ENCODE results near the gene DISP2.

Gene DISP2

GRCh38 chr15:40330368-40330836 lies 27.6 kb upstream of the DISP2 start:
- H3K27ac ChIP-seq (ENCODE audit: low read depth, low read length): peak overlapping the region; percentile 95
- no peaks in the 10 kb centered on the region for H3K9me3 ChIP-seq (ENCODE audit: low read length)
- H3K36me3 ChIP-seq (ENCODE audit: insufficient read depth, low read length): peaks cover 25% of the 10 kb centered on the region
- no peak overlapping the region for H3K4me3 ChIP-seq (ENCODE audit: low read depth in 1 of 2, low read length in 2 of 2)
- H3K27me3 ChIP-seq (ENCODE audit: control insufficient read depth in 1 of 2, insufficient read depth in 2 of 2, low read length in 2 of 2): no peaks in the 10 kb centered on the region
- H3K9ac ChIP-seq (ENCODE audit: low read length): peak overlapping the region; percentile 55
- H3K4me1 ChIP-seq (ENCODE audit: insufficient read depth, low read length): peaks cover 91% of the 10 kb centered on the region

- peak overlapping the region; percentile 55 for H3K9ac ChIP-seq (ENCODE audit: low read length)
- peaks cover 94% of the 10 kb centered on the region for H3K4me1 ChIP-seq (ENCODE audit: insufficient read depth, low read length)
- no peaks in the 10 kb centered on the region for H3K9me3 ChIP-seq (ENCODE audit: low read length)
- no peaks in the 10 kb centered on the region for H3K27me3 ChIP-seq (ENCODE audit: control insufficient read depth in 1 of 2, insufficient read depth in 2 of 2, low read length in 2 of 2)
- H3K36me3 ChIP-seq (ENCODE audit: insufficient read depth, low read length): peaks cover 31% of the 10 kb centered on the region
- H3K4me3 ChIP-seq (ENCODE audit: low read depth in 1 of 2, low read length in 2 of 2): no peak overlapping the region
- H3K27ac ChIP-seq (ENCODE audit: low read depth, low read length): peak overlapping the region; percentile 95
Observed at GRCh38 chr15:40331026-40331425, 27.0 kb upstream of the DISP2 start.

GRCh38 chr15:40331637-40332036 lies 26.4 kb upstream of the DISP2 start:
- peaks cover 33% of the 10 kb centered on the region for H3K36me3 ChIP-seq (ENCODE audit: insufficient read depth, low read length)
- H3K9ac ChIP-seq (ENCODE audit: low read length): no peak overlapping the region
- peak overlapping the region; percentile 95 for H3K27ac ChIP-seq (ENCODE audit: low read depth, low read length)
- H3K4me1 ChIP-seq (ENCODE audit: insufficient read depth, low read length): peaks cover 94% of the 10 kb centered on the region
- H3K9me3 ChIP-seq (ENCODE audit: low read length): no peaks in the 10 kb centered on the region
- no peak overlapping the region for H3K4me3 ChIP-seq (ENCODE audit: low read depth in 1 of 2, low read length in 2 of 2)
- H3K27me3 ChIP-seq (ENCODE audit: control insufficient read depth in 1 of 2, insufficient read depth in 2 of 2, low read length in 2 of 2): no peaks in the 10 kb centered on the region

GRCh38 chr15:40332113-40332781 lies 25.8 kb upstream of the DISP2 start:
- Histone ChIP-seq H3K27me3 (ENCODE audit: control insufficient read depth in 1 of 2, insufficient read depth in 2 of 2, low read length in 2 of 2) (no peaks in the 10 kb centered on the region), H3K9ac (ENCODE audit: low read length) (no peak overlapping the region), H3K4me3 (ENCODE audit: low read depth in 1 of 2, low read length in 2 of 2) (no peak overlapping the region), H3K27ac (ENCODE audit: low read depth, low read length) (peak overlapping the region; percentile 95), H3K9me3 (ENCODE audit: low read length) (no peaks in the 10 kb centered on the region), H3K36me3 (ENCODE audit: insufficient read depth, low read length) (peaks cover 31% of the 10 kb centered on the region), H3K4me1 (ENCODE audit: insufficient read depth, low read length) (peaks cover 94% of the 10 kb centered on the region)

- Histone ChIP-seq H3K27ac (ENCODE audit: low read depth, low read length) (peak overlapping the region; percentile 95), H3K9me3 (ENCODE audit: low read length) (no peaks in the 10 kb centered on the region), H3K9ac (ENCODE audit: low read length) (peak overlapping the region; percentile 51), H3K4me3 (ENCODE audit: low read depth in 1 of 2, low read length in 2 of 2) (no peak overlapping the region), H3K27me3 (ENCODE audit: control insufficient read depth in 1 of 2, insufficient read depth in 2 of 2, low read length in 2 of 2) (no peaks in the 10 kb centered on the region), H3K36me3 (ENCODE audit: insufficient read depth, low read length) (peaks cover 26% of the 10 kb centered on the region), H3K4me1 (ENCODE audit: insufficient read depth, low read length) (peaks cover 94% of the 10 kb centered on the region)
Observed at GRCh38 chr15:40333922-40334492, 24.0 kb upstream of the DISP2 start.

GRCh38 chr15:40334541-40334940 lies 23.5 kb upstream of the DISP2 start:
- H3K27me3 ChIP-seq (ENCODE audit: control insufficient read depth in 1 of 2, insufficient read depth in 2 of 2, low read length in 2 of 2): no peaks in the 10 kb centered on the region
- H3K4me1 ChIP-seq (ENCODE audit: insufficient read depth, low read length): peaks cover 94% of the 10 kb centered on the region
- H3K9ac ChIP-seq (ENCODE audit: low read length): peak overlapping the region; percentile 51
- H3K4me3 ChIP-seq (ENCODE audit: low read depth in 1 of 2, low read length in 2 of 2): no peak overlapping the region
- no peaks in the 10 kb centered on the region for H3K9me3 ChIP-seq (ENCODE audit: low read length)
- peaks cover 26% of the 10 kb centered on the region for H3K36me3 ChIP-seq (ENCODE audit: insufficient read depth, low read length)
- peak overlapping the region; percentile 95 for H3K27ac ChIP-seq (ENCODE audit: low read depth, low read length)

- Histone ChIP-seq H3K4me1 (ENCODE audit: insufficient read depth, low read length) (peaks cover 94% of the 10 kb centered on the region), H3K9ac (ENCODE audit: low read length) (peak overlapping the region; percentile 46)
Observed at GRCh38 chr15:40334941-40335795, 22.9 kb upstream of the DISP2 start.

GRCh38 chr15:40335938-40336743 lies 21.9 kb upstream of the DISP2 start:
- Histone ChIP-seq H3K4me1 (ENCODE audit: insufficient read depth, low read length) (peaks cover 92% of the 10 kb centered on the region), H3K9ac (ENCODE audit: low read length) (peak overlapping the region; percentile 46), H3K27ac (ENCODE audit: low read depth, low read length) (peak overlapping the region; percentile 95)

More at GRCh38 chr15:40334941-40335795, 22.9 kb upstream of the DISP2 start:
- H3K9me3 ChIP-seq (ENCODE audit: low read length): no peaks in the 10 kb centered on the region
- H3K4me3 ChIP-seq (ENCODE audit: low read depth in 1 of 2, low read length in 2 of 2): no peak overlapping the region
- H3K27ac ChIP-seq (ENCODE audit: low read depth, low read length): peak overlapping the region; percentile 95
- no peaks in the 10 kb centered on the region for H3K27me3 ChIP-seq (ENCODE audit: control insufficient read depth in 1 of 2, insufficient read depth in 2 of 2, low read length in 2 of 2)
- peaks cover 26% of the 10 kb centered on the region for H3K36me3 ChIP-seq (ENCODE audit: insufficient read depth, low read length)

GRCh38 chr15:40336744-40337122 lies 21.3 kb upstream of the DISP2 start:
- H3K27me3 ChIP-seq (ENCODE audit: control insufficient read depth in 1 of 2, insufficient read depth in 2 of 2, low read length in 2 of 2): no peaks in the 10 kb centered on the region
- H3K9me3 ChIP-seq (ENCODE audit: low read length): no peaks in the 10 kb centered on the region
- peak overlapping the region; percentile 95 for H3K27ac ChIP-seq (ENCODE audit: low read depth, low read length)
- peaks cover 23% of the 10 kb centered on the region for H3K36me3 ChIP-seq (ENCODE audit: insufficient read depth, low read length)
- peaks cover 92% of the 10 kb centered on the region for H3K4me1 ChIP-seq (ENCODE audit: insufficient read depth, low read length)
- H3K9ac ChIP-seq (ENCODE audit: low read length): peak overlapping the region; percentile 6
- no peak overlapping the region for H3K4me3 ChIP-seq (ENCODE audit: low read depth in 1 of 2, low read length in 2 of 2)

More at GRCh38 chr15:40335938-40336743, 21.9 kb upstream of the DISP2 start:
- no peaks in the 10 kb centered on the region for H3K27me3 ChIP-seq (ENCODE audit: control insufficient read depth in 1 of 2, insufficient read depth in 2 of 2, low read length in 2 of 2)
- peaks cover 26% of the 10 kb centered on the region for H3K36me3 ChIP-seq (ENCODE audit: insufficient read depth, low read length)
- no peaks in the 10 kb centered on the region for H3K9me3 ChIP-seq (ENCODE audit: low read length)
- no peak overlapping the region for H3K4me3 ChIP-seq (ENCODE audit: low read depth in 1 of 2, low read length in 2 of 2)

GRCh38 chr15:40337597-40337996 lies 20.4 kb upstream of the DISP2 start:
- H3K4me3 ChIP-seq (ENCODE audit: low read depth in 1 of 2, low read length in 2 of 2): peak overlapping the region; percentile 63 to 93
- H3K4me1 ChIP-seq (ENCODE audit: insufficient read depth, low read length): peaks cover 85% of the 10 kb centered on the region

More at GRCh38 chr15:40337597-40337996, 20.4 kb upstream of the DISP2 start:
- Histone ChIP-seq H3K27me3 (ENCODE audit: control insufficient read depth in 1 of 2, insufficient read depth in 2 of 2, low read length in 2 of 2) (no peaks in the 10 kb centered on the region), H3K9ac (ENCODE audit: low read length) (peak overlapping the region; percentile 99), H3K9me3 (ENCODE audit: low read length) (no peaks in the 10 kb centered on the region), H3K27ac (ENCODE audit: low read depth, low read length) (peak overlapping the region; percentile 95), H3K36me3 (ENCODE audit: insufficient read depth, low read length) (peaks cover 23% of the 10 kb centered on the region)
